Raji (cell line): ENCODE results near the gene RAF1.

Experiments used
- POLR2A ChIP-seq: IDR thresholded peaks from 2 replicates; pipeline ENCODE4 v1.6.1; 2011; ENCODE audit warnings: low read depth, low read length, control low read depth; ENCODE audit not compliant: insufficient read depth

RAF1 gene

DNA sequence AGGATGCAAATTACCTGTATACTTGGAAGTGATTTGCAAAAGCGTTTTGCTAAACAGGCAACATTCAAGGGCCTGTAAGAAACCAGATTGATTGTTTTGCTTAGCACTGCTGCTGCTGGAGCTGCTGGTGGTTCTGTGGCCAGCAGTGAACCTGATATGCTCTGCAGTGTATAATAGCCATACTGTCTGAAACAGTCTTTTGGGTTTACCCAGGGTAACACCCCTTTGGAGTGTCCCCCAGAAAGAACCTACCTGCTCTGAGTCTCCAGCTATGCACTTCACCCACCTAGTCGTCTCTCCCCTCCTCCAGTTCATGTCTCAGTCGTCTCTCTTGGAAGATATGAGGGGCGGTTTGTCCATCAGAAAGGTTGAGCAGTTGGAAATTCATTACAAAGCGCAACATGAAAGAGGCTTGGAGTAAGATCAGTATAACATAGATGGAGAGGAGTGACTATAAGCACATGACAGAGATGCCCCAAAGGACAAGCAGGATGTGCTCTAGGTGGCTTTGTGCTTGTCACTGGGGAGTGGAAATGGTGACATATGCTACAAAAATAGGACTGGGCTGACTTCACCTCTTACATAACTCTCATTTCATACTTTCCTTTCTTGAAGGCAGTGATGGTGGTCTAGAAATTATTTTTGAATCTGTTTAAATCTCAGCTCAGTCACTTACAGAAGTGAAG lies 103.3 kb downstream of the RAF1 start:
- TF ChIP-seq POLR2A, result no peak

DNA sequence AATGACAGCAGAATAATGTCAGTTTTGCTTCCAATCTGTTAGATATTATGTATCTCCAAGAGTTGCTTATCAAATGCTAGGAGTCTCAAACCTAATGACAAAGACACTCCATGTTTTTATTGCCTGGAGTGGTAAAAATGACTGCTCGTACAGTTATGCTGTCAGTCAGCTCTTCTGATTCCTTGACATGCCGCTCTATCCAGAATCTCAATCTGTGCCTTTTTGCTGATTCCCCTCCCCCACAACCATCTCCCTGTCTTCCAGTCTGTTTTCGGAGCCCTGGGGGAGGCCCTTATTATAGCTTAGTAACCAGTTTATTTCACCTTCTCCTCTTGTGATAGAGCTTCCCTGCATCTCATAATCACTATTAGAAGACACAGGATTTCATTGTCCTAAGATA lies 104.4 kb downstream of the RAF1 start:
- TF ChIP-seq POLR2A, result no peak

DNA sequence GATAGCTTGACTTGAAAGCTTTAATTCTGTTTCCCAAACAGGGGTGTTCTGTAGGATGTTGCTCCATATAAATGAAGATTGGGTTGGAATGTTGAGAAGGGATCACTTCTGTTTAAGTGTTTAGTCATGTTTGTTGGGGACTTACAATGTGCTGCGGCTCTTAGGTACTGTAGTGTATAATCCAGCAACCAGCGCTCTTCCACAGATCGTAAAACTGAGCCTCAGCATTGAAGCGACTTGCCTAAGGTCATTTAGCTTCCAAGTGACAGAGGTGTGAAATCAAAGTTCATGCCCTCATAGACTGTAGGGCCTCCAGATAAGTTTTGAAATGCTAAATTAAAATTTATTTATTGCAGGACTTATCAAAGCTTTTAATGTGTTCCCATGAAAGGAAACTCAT lies 105.2 kb downstream of the RAF1 start:
- TF ChIP-seq POLR2A, result no peak

DNA sequence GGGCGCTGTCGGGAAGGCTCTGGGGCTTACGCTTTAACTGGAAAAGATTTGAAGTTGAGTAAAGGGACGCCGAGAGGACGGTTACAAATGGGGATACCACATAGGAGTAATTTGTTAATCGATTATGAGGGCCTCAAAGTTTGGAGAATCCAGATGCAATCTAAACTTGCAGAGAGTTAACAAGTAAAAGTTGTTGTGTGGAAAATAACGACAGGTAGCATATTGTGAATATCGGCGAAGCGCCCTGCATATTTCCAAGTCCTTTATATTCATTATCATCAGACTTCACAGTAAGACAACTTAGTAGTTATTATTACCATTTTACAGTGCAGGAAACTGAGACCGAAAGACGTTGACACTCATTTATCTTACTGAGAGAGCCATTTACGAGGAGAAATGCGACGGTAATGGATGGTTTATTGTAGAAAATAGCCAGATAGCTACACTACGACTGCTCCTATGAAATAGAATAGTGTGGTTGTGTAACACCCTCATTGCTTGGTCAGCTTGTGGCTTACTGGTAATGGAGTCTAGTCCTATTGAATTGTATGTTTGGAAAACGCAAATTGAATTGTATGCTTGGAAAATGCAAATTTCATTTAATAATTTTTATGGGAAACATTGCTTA lies 106.3 kb downstream of the RAF1 start:
- no peak for TF ChIP-seq POLR2A

DNA sequence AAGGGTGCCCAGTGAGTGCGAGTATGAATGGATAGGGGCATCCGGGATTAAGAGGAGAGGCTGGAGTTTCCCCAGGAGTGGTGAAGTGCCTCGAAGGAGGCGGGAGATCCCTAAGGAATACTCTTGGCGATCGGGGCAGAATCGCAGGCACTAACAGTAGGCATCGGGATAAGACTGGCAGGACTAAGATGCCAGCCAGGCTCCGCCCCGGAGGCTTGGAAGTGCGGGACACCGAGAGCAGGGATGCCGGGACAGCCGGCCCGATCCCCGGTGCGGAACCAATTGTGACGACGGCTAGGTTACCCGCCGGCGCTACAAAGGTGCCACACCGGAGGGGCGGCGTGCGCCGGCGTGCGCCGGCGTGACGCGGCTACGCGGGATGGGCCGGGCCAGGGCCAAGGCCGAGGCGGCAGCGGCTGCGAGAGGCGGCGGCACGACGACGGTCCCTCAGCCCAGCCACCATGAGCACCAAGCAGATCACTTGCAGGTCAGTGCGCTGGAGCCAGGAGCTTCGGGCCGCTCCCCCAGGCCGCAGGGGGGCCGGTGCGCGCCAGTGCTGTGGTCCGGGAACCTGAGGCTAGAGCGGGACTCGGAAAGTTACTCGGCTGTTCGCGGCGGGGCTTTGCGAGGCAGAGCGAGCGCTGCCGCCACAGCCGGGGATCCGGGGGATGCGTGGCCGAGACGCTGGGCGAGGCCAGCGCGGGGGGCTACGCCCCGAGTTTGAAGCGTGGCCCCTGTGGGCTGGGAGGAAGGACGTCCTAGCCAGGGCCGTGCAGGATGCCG lies 107.0 kb downstream of the RAF1 start, which contains the start of gene MKRN2:
Gene MKRN2, plus strand, starts transcription at position 398 of the 783 bp plus-strand sequence. Its CDS starts 64 bp downstream, at position 462.
- peak; percentile 100 for TF ChIP-seq POLR2A

DNA sequence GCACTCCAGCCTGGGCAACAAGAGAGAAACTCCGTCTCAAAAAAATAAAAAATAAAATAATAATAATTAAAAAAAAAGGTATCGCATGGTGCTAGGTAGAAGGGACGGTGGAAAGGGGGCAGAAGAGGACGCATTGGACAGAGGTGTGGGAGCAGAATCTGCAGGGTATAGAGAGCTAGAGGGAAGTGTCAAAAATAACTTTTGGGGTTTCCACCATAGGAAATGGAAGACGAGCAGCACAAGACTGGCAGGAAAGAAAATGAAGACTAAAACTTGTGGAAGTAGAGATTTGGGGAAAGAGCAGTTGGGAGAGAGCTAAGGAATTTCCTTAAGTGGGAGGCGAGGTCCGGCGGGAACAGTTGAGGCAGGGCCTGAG lies 107.6 kb downstream of the RAF1 start:
- no peak for TF ChIP-seq POLR2A

DNA sequence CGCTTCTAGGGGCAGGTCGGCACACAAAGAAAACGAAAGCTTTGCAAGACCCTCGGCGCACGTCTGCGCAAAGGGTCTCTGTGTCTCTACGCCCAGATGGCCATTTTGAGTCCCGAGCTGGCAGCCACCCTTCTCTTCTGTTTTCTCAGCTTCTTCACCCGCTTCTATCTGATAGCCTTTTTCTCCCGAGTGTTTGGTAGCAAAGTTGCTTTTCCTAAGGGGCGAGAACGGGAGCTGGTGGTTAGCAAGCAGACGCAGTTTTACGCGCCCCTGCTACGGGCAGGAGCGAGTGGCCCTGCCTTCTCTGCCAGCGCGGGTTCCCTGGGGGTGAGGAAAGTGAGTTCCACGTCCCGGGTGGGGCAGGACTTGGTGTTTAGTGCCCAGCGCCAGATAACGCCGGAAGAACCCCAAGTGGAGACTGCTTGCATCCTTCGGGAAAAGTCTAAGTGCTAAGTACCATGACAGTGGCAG lies 110.0 kb downstream of the RAF1 start:
- TF ChIP-seq POLR2A, result no peak

DNA sequence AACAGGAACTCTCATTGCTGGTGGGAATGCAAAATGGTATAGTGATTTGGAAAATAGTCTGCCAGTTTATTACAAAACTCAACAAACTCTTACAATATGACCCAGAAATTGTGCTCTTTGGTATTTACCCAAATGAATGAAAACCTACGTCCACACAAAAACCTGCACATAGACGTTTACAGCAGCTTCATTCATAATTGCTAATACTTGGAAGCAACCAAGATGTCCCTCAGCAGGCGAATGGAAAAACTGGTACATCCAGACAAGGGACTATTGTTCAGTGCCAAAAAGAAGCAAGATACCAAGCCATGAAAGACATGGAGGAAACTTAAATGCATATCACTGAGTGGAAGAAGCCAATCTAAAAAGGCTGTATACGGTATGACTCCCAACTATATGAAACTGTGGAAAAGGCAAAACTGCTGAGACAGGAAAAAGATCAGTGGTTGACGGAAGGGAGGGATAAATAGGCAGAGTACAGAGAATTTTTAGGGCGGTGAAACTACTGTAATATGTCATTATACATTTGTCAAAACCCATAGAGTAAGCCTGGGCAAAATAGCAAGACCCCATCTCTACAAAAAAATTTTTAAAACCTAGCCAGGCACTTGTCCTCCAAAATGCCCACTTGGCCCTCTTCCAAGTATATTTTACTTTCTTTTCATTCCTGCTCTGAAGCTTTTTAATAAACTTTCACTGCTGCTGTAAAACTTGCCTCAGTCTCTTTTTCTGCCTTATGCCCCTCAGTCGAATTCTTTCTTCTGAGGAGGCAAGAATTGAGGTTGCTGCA lies 113.8 kb downstream of the RAF1 start:
- TF ChIP-seq POLR2A, result no peak

DNA sequence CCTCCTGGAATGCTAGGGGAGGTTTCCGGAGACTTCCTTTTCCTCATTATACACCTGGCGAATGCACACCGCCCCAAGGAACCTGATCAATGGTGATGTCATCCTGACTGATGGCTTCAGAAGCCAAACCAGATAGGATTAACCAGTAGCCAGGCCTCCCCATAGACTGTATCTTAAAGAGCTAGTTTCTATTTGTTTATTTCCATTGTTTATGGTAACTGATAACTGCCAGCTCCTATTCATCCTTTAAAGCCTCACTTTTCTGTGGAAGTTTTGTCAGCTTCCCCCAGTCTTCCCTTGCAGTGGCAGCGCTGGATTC lies 118.5 kb downstream of the RAF1 start, which contains the start of gene MKRN2OS:
Gene MKRN2OS, minus strand, starts transcription at position 27 of the 319 bp plus-strand sequence. CDS start 35 bp downstream, outside the sequence.
- no peak for TF ChIP-seq POLR2A

DNA sequence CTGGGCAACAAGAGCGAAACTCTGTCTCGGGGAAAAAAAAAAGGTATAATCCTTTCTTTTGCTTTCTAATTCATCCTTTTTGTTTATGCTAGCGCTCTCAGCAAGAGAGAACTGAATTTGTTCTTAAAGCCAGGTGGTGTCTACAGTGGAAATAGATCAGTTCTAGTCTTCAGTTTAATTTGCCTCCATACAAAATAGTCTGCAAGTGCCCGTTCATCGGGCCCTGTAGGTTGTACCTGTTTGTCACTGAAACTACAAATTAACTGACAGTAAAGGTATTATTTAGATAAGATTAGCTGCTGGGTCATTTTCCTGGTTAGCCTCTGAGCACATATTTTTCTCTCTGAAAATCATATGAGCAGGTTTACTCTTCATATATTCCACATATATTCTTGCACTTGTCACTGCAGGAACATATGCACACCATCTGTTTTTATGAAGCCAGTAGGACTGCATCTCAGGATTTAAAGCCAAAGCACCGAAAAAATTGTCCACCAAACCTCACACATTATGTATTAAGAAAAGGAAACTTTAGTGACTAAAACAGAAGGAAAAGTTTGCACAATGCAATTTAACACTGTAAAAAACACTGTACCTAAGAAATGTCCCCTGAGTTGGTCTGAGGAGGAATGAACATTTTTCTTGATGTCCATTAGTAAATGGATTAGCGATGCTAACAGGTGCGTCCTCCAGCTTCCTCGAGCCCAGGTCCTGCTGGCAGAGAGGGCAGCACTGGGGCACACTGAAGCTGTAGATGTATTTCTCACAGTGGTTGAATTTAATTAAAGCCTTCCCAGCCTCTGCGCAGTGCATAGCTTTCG lies 119.1 kb downstream of the RAF1 start:
- TF ChIP-seq POLR2A, result no peak

DNA sequence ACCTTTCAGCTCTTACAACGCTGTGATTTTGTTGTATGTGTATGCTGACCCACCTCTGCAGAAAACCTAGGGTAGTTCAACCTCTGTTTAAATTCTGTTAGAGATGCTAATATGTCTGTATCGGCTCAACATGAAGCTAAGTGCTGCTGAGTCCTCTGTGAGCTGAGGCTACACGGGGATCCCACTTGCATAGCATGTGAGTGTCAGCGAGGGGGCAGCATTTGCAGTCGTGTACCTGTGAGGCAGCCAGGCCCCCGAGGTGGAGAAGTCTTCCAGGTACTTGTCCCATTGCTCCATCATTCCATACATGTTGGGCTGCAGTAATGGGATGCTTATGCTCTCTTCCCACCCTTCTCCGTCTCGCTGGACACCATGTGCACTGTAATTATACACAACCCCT lies 122.3 kb downstream of the RAF1 start:
- no peak for TF ChIP-seq POLR2A

DNA sequence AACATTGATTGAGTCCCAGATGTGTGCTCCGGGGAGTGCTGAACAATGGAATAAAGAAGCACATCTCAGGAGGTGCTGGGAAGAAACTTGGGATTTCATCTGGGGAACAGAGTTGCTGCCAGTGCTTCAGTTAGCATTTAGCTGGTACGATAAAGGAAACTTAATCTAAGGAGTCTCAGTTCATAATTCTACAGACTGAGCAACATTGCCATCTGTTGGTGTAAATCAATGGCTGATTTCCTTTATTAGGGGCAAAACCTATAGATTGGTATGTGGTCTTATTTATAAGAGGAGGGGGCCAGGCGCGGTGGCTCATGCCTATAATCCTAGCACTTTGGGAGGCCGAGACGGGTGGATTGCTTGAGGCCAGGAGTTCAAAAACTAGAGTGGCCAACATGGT lies 127.5 kb downstream of the RAF1 start:
- no peak for TF ChIP-seq POLR2A
